Keratinocyte (primary cell): ENCODE data around the gene CAMK2G.

Experiments used
- CTCF ChIP-seq, 3 experiments: IDR thresholded peaks in 1 of 3; conservative IDR thresholded peaks in 1 of 3; optimal IDR thresholded peaks in 1 of 3; 2 replicates in 2 of 3; 3 replicates in 1 of 3; pipeline versions ENCODE3 to v1.5.1; 2011; ENCODE audit warnings: low read length in 3 of 3, mild to moderate bottlenecking in 3 of 3, moderate library complexity in 2 of 3, control low read depth in 1 of 3, inconsistent platforms in 1 of 3; ENCODE audit not compliant: insufficient read depth in 2 of 3; ENCODE audit errors: extremely low read depth in 1 of 3
- EZH2 ChIP-seq: IDR thresholded peaks from one replicate; pipeline ENCODE4 v1.6.1; 2012; ENCODE audit warnings: inconsistent platforms, mild to moderate bottlenecking, low read length, moderate library complexity

DNA sequence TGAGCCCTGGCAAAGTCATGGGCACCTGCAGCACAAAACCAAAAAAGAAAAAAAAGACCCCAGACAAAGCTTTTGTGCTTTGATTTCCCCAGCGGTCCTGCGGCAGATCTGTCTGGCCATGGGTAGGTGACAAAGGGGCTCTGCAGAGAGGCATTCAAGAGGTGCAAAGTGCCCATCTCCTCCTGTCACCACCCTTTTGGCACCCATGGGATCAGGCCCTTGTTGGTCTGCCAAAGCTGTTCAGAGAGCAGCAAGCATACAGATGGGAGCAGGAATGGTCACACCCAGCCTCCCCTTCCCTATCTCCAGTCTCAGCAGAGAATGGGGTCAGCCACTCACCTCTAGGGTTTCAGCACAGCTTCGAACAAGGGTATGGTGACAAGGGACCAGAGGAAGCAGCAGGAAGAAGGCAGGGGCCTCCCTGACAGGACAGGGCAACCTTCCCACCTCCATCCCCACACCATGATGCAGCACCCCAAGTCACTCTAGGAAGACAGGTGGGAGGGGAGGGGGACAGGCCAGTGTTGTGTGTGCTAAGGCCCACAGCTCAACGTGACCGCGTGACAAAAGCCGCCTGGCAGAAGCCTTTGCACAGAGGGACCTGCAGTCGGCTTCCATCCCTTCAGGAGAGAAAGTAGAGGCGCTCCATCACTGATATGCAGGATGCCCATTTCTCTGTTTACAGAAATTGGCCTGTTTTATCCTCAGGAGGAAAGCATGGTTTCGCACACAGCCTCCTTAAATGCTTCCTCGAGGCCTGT is 6.3 kb downstream of the CAMK2G start:
- TF ChIP-seq CTCF (optimal IDR thresholded peaks at IDR 0.05 in 1 of 3, IDR thresholded peaks at IDR 0.05 in 1 of 3, conservative IDR thresholded peaks at IDR 0.05 in 1 of 3; ENCODE audit: extremely low read depth in 1 of 3, insufficient read depth in 2 of 3, low read length in 3 of 3), result no peak
- no peak for TF ChIP-seq EZH2
